GM21717 (cell line): Measurements from ENCODE around the gene SLC30A3.
"Not testable (repeated sequence)": the region's sequence is repeated elsewhere in the genome, so short reads cannot be mapped to it uniquely, and the experiment has no call there.

Source experiments
- ATAC-seq: cut with Tn5 transposase; IDR thresholded peaks from one replicate; pipeline ENCODE4 v1.9.1; 2021; ENCODE audit warnings: mild to moderate bottlenecking, moderate library complexity; ENCODE audit not compliant: unreplicated experiment

Gene SLC30A3, protein sequence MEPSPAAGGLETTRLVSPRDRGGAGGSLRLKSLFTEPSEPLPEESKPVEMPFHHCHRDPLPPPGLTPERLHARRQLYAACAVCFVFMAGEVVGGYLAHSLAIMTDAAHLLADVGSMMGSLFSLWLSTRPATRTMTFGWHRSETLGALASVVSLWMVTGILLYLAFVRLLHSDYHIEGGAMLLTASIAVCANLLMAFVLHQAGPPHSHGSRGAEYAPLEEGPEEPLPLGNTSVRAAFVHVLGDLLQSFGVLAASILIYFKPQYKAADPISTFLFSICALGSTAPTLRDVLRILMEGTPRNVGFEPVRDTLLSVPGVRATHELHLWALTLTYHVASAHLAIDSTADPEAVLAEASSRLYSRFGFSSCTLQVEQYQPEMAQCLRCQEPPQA

DNA sequence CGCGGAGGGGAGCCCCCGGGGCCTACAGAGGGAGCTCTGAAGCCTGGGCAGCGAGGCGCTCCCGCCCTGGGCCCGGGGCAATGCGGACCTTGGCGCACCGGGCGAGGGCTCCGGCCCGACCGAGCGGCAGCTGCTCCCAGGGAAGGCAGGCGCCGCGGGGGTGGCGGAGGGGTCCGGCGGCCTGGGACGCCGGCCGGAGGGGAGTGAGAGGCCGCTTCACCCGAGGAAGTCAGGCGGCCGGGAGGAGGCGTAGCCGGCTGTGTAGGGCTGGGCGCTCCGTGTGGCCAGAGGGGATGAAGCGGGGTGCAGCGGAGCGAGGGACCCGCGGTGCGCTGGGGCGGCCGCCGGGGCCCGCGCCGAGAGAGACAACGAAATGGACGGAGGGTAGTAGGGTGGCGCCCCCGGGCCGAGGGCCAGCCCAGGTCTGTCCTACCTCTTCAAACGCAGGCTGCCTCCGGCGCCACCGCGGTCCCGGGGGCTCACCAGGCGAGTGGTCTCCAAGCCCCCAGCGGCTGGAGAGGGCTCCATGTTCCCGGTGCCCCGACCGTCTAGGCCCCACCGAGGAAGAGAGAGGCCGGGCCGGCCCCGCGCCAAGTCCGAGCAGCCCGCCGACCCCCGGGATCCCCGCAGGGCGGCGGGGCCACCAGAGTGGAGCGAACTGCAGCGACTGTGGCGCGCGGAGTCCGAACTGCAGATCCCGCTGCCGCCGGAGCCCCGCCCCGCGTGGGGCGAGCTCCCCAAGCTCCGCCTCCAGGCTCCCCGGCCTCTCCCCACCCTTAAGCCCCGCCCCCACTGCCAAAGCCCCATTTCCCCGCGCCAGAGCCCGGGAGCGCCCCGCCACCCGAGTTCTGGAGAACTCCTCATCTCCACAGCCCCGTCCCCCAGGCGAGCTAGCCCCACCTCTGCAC, at the start of gene SLC30A3:
Gene SLC30A3, minus strand, starts transcription at position 669 of the 908 bp plus-strand sequence. Its CDS starts 141 bp downstream, at position 528.
- ATAC-seq = no peak

DNA sequence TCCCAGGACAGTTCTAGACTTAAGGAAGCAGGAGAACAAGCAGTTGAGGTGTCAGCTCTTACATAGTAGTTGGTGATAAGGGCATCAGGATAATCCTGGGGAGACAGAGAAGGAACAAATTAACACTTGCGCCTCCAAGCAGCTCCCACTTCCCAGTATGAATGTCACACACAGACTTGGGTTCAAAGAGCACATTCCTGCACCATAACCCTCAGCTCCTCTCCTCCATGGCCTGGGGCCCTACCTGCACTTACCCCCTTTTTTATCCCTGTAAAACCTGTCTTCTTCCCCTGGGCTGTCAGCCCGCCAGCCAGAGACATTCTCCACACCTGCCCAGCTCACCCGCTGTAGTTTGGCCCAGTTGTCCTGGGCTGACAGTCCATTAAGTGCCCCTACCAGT, 49.3 kb upstream of the SLC30A3 start:
- no peak for ATAC-seq

DNA sequence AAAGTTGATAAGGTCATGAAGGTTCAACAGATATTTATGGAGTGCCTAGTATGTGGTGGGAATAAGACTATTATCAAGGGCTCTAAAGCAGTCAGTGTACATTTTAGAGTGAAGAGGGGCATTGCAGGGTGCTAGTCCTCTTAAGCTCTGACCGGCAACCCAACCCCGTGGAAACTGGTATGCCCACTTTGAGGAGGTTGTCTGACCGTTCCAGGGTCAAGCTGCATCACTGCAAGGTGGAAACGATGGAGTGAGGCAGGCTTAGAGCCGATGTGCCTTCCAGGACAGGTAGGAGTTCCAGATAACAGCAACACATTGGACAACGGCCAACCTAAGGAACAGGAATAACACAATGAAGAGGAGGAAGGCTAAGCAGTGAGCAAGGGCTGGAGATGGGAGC, 46.8 kb upstream of the SLC30A3 start:
- ATAC-seq = no peak

DNA sequence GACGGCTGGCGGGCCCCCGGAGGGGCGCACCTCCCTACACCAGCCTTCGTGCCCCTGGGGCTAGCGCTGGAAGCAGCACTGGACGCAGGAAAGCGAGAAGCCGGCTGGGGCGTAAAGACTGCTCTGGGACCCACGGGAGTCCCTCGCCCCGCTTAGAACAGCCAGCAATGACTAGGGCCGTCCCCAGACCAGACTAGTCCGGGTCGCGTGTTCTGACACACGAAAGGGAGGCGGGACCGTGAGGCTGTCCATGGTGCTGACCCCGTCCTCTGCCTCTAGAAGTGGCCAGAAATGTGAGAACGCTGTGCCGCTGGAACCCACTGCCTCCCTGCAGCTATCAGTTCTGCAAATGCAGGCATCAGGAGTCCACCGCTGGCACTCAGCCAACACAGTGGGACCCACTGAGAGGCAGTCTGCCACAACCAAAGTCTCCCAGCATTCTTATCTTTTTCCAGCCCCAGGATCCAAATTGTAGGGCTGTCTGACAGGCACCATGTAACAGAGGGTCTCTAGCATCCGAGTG, 45.6 kb upstream of the SLC30A3 start, which contains the start of gene UCN:
Gene UCN, minus strand, starts transcription at position 87 of the 523 bp plus-strand sequence. CDS start 550 bp downstream, outside the sequence.
- ATAC-seq = no peak

DNA sequence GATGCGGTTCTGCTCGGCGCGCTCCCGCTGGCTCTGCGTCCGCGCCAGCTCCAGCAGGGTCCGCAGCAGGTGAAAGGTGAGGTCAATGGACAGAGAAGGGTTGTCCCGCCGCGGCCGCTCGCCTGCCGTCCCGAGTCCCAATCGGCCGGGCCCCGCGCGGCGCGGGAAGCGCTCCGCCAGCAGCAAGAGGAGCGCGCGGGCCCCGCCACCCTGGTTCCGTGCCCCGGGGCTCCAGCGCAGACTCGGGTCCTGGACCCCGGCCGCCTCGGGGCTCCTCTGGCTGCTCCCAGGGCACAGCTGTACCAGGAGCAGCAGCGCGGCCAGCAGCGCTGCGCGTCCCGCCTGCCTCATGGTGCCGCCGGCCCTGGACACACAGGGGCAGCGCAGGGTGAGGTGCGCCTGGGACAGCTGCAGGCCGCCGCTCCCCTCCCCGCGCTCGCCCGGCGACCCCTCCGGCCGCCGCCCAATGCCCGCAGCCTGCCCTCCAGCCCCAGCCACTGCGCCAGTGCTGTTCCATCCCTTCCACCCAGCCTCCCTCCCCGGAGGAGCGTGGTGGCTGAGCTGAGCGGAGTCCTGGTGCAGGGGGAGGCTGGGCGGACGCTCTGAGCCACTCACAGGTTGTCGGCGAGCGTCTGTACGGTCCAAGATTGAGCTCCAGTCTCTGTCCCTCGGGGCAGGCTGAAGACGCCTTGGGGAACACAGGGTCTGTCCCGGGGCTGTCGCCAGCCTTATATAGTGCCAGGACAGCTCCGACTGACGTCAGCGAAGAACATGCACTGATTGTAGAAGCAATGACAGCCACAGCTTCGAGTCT, 44.9 kb upstream of the SLC30A3 start:
- no peak for ATAC-seq

DNA sequence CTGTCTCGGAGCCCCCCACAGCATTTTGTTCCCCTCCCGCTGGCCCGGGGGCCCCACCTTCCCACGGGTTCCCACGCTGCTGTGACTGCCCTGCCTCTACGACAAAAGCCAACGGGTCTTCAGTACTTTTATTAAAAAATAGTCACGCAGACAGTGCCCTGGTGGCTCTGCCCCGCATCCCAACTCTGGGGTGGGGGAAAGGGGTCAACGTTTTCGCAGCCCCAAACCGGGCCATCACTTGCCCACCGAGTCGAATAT, 44.4 kb upstream of the SLC30A3 start:
- ATAC-seq = no peak

DNA sequence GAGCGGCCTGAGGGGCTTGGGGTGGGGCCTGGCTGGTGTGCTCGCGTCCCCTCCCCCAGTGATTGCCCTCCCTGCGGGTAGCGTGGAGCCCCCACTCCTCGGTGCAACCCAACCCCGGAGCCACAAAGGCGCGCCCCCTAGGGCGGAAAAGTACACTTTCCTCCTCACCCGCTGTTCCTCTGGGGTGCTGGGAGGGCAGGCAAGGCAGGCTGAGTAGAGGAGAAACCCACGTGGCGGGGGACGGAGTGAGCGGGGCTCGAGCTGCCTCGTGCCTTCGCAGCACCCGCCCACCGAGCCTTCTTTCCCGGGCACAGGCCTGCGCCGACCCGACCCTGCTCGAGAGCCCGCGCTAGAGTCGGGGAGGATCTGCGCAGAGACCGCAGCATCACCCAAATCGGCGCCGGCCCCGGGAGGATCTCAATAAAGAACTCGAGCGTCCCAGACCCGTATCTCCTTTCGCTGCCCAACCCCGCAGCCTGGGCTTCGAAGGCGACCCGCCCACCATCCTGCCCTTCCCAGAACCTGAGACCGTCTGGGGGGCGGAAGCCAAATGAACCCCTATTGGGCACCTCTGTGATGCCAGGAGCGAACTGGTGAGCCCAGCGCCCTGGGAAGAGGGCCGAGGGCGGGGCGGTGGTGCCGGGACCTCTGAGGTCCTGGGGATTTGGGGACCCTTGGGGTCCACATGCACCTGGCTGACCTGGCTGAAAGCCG, 43.9 kb upstream of the SLC30A3 start:
- no peak for ATAC-seq

DNA sequence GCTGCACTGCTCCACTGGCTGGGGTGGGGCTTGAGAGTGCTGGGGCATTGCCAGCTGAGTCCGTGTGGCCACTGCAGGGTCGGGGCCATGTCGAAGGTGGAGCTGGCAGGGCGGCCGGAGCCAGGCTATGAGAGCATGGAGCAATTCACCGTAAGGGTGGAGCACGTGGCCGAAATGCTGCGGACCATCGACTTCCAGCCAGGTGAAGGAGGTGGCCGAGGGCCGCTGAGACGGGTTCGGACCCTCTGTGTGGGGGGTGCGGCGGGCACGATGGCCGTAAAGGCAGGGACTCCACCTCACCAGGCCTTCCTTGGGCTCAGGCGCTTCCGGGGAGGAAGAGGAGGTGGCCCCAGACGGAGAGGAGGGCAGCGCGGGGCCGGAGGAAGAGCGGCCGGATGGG, 43.3 kb upstream of the SLC30A3 start:
- no peak for ATAC-seq

DNA sequence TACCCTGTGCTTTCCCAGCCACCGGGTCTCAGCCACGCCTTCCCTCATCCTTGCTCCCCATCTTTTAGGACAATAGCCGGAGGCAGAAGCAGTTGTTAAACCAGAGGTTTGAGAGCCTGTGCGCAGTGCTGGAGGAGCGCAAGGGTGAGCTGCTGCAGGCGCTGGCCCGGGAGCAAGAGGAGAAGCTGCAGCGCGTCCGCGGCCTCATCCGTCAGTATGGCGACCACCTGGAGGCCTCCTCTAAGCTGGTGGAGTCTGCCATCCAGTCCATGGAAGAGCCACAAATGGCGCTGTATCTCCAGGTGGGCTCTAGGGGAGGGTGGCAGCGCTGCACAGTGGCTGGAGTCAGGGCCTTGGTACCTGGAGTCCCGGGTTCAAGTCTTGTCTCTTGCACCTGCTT, 42.7 kb upstream of the SLC30A3 start:
- no peak for ATAC-seq

DNA sequence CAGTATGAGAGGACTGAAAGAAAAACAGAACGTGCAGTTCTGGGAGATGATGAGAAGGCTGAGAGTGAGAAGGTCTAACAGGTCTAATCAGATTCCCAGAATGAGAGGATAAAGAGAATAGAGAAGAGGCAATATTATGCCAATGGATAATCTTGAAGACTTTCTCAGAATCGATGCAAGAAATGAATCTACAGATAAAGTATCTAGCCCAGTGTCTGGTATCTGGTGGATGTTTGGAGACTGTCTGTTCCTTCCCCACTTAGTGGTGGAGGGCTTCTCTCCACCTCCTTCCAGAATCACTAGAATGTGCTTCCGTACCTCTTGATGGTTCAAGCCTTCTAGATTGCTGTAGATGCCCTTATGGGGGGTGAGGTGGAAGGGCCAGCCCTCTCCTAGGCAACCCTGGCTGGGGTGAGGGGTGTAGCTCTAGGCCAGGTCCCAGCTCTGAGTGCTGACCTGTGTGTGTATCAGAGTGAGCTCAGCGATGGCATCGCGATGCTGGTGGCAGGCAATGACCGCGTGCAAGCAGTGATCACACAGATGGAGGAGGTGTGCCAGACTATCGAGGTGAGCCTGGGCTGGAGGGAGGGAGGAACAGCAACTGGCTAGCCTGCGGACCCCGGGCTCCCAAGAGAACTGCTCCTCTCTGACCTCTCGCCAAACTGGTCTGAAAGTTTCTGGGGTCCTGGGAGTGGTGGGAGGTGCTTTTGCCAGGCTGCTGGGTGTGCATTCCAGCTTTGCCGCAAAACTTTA, 41.8 kb upstream of the SLC30A3 start:
- ATAC-seq = no peak

DNA sequence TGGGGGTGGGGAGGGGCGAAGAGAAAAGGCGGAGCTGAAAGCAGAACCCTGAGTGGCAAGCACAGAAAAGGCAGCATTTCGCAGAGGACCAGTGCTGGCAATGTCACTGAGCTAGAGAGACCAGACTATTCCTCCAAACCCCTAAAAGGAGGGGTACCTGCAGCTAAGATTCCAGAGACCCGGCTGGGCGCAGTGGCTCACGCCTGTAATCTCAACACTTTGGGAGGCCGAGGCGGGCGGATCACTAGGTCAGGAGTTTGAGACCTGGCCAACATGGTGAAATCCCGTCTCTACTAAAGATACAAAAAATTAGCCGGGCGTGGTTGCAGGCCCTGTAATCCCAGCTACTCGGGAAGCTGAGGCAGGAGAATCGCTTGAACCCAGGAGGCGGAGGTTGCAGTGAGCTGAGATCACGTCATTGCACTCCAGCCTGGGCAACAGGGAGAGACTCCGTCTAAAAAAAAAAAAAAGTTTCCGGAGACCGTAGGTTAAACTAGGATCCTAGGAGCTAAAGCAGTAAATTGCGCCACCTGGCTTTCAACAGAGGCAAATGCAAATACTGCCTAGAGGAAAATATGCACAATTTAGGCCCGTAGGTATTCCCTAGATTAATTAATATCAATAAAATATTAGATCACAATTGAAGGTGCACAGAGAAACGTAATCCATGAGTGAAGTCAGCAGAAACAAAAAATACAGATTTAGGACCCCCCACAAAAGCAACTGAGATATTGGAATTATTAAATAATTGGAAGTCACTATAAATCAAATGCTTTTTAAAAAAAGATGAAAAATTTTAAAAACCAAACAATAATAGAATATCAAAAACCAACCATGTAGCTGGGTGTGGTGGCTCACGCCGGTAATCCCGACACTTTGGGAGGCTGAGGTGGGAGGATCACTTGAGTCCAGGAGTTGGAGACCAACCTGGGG, 40.5 kb upstream of the SLC30A3 start:
- ATAC-seq = no peak

DNA sequence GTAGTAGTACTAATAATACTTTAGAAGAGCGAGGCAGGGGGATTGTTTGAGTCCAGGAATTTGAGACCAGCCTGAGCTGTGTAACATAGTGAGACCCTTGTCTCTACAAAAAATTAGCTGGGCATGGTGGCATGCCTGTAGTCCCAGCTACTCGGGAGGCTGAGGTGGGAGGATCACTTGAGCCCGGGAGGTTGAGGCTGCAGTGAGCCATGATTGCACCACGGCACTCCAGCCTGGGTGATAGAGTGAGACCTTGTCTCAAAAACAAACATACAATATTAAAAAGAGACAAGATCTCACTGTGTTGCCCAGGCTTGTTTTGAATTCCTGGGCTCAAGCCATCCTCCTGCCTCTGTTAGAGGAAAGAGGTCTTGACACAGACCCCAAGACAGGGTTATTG, 37.8 kb upstream of the SLC30A3 start:
- ATAC-seq = not testable (repeated sequence)

DNA sequence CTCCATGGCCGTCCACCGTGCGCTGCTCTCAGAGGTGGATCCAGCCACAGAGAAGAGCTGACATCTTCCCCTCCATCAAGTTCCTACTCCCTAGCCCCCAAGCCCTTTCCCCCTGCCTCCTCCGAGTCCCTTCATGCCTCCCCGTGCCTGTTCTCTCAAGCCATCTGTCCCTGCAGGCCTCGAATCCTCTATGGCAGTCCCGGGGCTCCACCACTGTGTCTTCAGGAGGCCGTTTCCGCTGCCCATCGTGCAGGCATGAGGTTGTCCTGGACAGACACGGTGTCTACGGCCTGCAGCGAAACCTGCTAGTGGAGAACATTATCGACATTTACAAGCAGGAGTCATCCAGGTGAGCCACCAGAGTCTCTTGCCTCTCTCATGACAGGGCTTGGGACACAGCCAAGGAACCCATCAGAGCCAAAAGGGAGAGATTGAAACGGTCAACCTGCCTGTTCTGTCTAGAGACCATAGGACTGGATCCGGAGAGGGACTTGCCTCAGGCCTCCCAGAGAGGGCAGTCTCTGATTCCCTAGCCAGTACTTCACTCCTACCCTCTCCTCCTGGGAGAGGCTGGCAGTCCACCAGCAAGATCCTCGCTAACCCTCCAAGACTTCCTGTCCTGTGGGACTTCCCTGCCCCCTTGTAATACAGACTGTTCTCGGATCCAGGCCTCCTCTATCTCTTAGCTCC, 35.7 kb upstream of the SLC30A3 start:
- ATAC-seq = no peak

DNA sequence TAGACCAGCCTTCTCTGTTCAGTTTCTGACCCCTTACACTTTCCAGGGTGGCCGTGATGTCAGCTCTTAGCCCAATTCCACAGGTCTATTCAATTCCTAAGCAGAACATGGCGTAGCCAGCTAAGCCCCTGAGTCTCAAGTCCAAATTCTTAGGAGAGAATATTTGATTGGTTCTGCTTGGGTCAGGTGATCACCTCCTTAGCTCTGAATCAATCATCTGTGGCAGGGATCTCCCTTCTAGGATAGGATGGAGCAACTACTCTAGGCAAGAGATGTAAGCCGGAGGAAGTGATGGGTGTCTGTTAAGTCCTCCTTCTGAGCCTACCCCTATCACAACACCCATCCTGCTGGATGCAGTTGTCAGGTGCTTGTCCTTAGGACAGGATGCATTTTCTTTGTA, 34.3 kb upstream of the SLC30A3 start:
- no peak for ATAC-seq

DNA sequence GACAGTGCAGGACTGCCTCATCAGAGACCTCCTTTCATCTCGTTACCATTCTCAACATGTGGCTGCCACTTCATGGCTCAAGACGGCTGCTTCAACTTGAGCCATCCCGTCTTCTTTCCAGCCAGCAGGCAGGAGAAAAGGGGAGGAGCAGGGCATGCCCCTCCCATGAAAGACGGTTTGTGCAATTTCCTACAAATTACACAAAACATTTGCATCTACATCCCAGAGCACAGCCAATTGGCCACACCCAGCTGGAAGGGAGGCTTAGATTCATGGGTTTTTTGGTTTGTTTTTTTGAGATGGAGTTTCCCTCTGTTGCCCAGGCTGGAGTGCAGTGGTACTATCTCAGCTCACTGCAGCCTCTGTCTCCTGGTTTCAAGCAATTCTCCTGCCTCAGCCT, 33.6 kb upstream of the SLC30A3 start:
- no peak for ATAC-seq

DNA sequence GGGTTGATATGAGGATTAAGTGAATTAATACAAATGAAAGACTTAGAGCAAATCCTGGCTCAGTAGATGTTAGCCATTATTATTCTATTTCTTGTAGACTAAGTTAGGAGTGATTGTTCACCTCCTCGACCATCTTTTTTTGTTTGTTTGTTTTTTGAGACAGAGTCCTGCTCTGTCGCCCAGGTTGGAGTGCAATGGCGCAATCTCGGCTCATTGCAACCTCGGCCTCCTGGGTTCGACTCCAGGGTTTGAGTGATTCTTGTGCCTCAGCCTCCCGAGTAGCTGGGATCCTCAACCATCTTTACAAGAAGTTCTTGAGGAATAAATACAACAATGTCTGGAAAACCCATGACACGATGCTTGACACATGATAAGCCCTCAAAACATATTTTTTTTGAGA, 32.1 kb upstream of the SLC30A3 start:
- ATAC-seq = no peak

DNA sequence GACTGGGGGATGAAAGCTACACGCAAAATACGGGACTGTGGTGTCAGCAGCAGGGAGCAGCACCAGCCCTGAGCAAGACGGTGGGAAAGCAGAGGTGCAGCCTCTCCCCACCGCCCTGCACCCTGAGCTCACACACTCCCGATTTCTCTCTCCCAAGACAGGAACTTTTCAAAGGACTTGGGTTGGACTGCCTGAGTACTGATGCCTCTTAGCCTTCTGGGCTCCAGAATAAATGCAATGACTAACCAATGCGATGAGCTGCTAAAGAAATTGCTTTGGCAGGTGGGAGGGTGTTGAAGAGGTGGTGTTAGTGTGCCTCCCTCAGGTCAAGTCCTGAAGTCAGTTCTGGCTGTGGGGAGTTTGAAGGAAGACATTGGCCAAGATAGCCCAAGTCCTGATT, 29.0 kb upstream of the SLC30A3 start:
- ATAC-seq = no peak

DNA sequence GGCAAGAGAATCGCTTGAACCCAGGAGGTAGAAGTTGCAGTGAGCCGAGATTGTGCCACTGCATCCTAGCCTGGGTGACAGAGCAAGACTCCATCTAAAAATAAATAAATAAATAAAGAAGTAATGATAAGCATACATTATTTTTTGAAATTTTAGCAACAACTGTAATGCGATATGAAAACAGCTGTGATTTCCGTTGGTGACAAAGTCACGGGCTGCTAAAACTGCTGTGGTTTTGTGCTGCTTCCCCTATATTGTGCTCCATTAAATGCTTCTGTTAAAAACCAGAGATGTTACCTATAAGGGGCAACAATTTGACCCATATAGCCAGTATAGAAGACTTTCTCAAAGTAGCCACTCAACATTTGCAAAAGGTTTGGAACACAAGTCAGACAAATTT, 27.7 kb upstream of the SLC30A3 start:
- ATAC-seq = no peak
